Measurements from ENCODE around the gene SLC25A45.

The SLC25A45 gene

GRCh38 chr11:65401073-65401802 lies 18.8 kb upstream of the SLC25A45 start:
- H3K27ac Mint-ChIP-seq, result peak overlapping the region; percentile 49

DNA sequence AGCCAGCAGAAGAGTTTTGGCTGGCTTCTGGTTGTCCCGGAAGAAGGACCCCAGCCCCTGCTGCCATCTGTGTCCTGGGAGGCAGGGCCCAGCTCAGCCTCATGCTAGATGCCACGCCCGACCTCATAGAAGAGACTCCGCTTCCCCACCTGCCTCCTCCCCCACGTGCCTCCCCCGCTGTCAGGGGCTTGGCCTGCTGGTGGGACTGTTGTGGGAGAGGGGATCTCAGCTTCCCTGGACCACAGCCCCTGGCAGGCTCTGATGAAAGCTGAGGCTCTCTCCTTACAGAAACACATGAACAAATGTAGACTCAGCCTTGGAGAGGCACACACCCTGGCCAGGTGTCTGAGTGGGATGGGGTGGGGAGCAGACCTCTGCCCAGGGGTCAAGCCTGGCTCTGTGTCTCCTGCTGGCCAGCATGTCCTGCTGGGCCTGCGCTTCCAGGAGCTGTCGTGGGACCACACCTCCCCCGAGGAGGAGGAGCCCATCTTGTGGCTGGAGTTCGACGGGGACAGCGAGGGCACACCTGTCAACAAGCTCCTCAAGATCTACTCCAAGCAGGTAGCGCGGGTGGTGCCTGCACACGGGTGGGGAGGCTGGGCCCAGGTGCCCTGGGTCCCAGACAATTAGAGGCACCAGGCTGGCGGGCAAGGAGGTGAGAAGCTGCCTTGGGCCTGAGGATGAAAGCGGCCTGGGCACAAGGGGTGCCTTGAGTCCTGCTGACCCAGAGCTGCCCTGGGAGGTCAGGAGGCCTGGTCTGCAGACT lies 18.0 kb upstream of the SLC25A45 start:
- Mint-ChIP-seq H3K27me3 (no peaks in the 10 kb centered on the region), H3K9me3 (no peaks in the 10 kb centered on the region), H3K4me3 (no peak overlapping the region), H3K4me1 (peaks cover 34% of the 10 kb centered on the region), H3K27ac (peak overlapping the region; percentile 49), H3K36me3 (peaks cover 58% of the 10 kb centered on the region)
- ATAC-seq, result no peak

More at GRCh38 chr11:65401073-65401802, 18.8 kb upstream of the SLC25A45 start:
- no peak for ATAC-seq
- no peaks in the 10 kb centered on the region for H3K9me3 Mint-ChIP-seq
- no peak overlapping the region for H3K4me3 Mint-ChIP-seq
- peaks cover 34% of the 10 kb centered on the region for H3K4me1 Mint-ChIP-seq
- H3K36me3 Mint-ChIP-seq, result peaks cover 58% of the 10 kb centered on the region
- no peaks in the 10 kb centered on the region for H3K27me3 Mint-ChIP-seq

- H3K27me3 Mint-ChIP-seq, result no peaks in the 10 kb centered on the region
- H3K4me1 Mint-ChIP-seq, result peaks cover 29% of the 10 kb centered on the region
- no peak for ATAC-seq
- H3K36me3 Mint-ChIP-seq, result peaks cover 56% of the 10 kb centered on the region
- H3K9me3 Mint-ChIP-seq, result no peaks in the 10 kb centered on the region
- no peak overlapping the region for H3K4me3 Mint-ChIP-seq
- H3K27ac Mint-ChIP-seq, result peak overlapping the region; percentile 49
These were observed 17.4 kb upstream of the SLC25A45 start for GRCh38 chr11:65399845-65400244.

GRCh38 chr11:65399249-65399648 lies 16.8 kb upstream of the SLC25A45 start:
- H3K36me3 Mint-ChIP-seq, result peaks cover 50% of the 10 kb centered on the region
- ATAC-seq, result no peak
- H3K27me3 Mint-ChIP-seq, result no peaks in the 10 kb centered on the region
- peak overlapping the region; percentile 42 for H3K27ac Mint-ChIP-seq
- H3K4me1 Mint-ChIP-seq, result peaks cover 23% of the 10 kb centered on the region
- no peaks in the 10 kb centered on the region for H3K9me3 Mint-ChIP-seq
- H3K4me3 Mint-ChIP-seq, result no peak overlapping the region

DNA sequence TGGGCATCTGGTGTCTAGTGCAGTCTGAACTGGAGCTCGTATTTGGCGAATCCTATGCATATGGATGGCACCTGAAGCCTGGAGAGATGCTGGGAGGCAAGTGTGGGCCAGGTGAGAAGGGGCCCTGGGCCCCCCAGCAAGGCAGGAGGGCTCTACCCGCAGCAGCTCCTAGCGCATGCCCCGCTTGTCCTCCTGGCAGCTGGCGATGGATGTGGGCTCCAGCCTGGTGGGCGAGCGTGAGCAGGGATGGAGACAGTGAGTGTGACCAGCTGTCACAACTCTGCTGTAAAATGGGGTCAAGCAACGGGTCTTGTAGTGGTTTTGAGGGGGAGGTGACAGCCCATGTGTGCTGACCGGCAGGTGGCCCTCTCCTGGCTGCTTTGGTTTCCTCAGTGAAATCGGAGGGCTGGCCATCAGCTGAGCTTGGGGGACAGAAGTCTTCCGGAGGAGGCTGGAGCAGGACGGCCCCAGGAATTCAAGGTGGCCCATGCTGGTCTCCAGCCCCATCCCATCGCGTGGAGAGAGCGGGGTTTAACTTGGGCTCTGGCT lies 16.0 kb upstream of the SLC25A45 start:
- Mint-ChIP-seq H3K27me3 (no peaks in the 10 kb centered on the region), H3K4me1 (peaks cover 15% of the 10 kb centered on the region), H3K36me3 (peaks cover 50% of the 10 kb centered on the region), H3K4me3 (no peak overlapping the region), H3K9me3 (no peaks in the 10 kb centered on the region), H3K27ac (peak overlapping the region; percentile 51)
- ATAC-seq, result no peak

DNA sequence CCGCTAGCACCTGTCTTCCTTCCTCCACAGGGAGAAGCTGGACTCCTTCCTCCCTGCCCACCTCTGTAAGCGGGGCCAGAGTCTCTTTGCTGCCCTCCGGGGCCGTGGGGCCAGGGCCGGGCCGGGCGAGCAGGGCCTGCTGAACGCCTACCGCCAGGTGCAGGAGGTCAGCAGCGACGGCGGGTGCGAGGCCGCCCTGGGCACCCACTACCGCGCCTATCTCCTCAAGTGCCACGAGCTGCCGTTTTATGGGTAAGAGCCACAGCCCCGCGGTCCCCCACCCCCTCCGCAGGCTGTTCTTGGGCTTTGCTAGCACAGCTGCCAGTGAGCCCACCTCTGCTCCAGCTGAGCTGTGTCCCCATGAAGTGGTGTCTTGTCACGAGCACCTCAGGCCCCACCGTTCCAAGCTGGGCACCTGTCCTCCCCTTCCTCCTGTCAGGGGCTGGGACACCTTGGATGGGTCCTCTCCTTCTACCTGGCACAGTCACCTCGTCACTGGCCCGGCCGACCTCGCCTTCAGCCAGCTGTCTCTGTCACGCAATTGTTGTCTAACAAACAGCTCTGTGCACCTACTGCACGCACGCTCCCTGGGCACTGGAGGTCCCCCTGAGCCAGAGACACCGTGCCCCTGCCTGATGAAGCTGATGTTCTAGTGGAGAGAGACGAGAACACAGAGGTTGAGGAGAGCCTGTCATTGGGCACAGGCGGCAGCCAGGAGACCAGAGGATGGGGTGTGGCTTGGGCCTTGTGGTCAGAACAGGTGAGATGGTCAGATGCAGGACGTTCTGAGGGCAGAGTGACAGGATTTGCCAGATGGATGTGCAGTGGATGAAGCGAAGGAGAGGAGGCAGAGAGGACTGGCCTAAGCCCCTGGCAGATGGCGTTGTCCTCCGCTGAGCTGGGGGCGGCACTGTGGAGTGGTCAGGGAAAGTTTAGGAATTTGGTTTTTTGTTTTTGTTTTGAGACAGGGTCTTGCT lies 14.6 kb upstream of the SLC25A45 start:
- no peak for ATAC-seq
- Mint-ChIP-seq H3K4me3 (no peak overlapping the region), H3K27me3 (no peaks in the 10 kb centered on the region), H3K36me3 (peaks cover 54% of the 10 kb centered on the region), H3K9me3 (no peaks in the 10 kb centered on the region), H3K27ac (no peak overlapping the region), H3K4me1 (peaks cover 15% of the 10 kb centered on the region)

DNA sequence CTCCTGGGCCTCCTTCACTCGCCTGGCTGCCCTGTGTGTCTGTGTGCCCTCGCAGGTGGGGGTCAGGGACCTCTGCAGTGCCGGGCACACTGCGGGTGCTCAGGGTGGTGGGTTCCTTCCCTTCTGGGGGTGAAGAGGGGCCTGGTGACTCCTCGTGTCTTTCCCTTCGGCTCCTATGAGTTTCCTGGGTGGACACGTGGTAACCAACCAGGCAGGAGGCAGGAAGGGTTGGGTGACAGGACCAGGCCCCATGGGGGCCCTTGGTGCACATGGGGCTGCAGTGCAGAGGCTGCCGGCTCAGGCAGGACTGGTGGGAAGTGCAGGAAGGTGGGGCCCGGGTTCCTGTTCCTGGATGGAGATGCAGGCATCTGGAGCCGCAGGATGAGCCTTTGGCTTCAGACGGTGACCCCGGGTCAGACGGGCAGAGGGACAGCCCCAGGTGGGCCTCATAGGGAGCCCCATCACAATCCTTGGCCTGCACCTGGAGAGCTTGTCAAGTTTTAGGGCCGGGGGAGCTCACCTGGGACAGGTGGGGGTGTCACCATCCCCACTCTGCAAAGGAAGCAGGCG lies 13.6 kb upstream of the SLC25A45 start:
- H3K9me3 Mint-ChIP-seq, result no peaks in the 10 kb centered on the region
- ATAC-seq, result no peak
- H3K4me3 Mint-ChIP-seq, result no peak overlapping the region
- no peaks in the 10 kb centered on the region for H3K27me3 Mint-ChIP-seq
- H3K27ac Mint-ChIP-seq, result peak overlapping the region; percentile 62
- H3K36me3 Mint-ChIP-seq, result peaks cover 46% of the 10 kb centered on the region
- H3K4me1 Mint-ChIP-seq, result peaks cover 25% of the 10 kb centered on the region

DNA sequence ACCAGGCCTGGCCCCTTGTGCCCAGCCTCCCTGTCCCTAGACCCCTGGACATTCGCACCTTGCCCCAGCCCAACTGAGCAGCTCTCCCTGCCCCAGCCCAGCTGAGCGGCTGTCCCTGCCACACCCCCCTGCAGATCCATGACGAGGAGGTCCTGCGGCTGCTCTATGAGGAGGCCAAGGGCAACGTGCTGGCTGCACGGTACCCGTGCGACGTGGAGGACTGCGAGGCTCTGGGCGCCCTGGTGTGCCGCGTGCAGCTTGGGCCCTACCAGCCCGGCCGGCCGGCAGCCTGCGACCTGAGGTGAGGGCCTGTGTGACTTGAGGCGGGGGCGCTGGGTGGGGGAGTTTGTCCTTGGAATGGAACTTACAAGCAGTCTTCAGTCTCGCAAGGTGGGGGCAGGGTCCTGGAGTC lies 11.7 kb upstream of the SLC25A45 start:
- ATAC-seq, result no peak
- Mint-ChIP-seq H3K27me3 (no peaks in the 10 kb centered on the region), H3K9me3 (no peaks in the 10 kb centered on the region), H3K36me3 (peaks cover 35% of the 10 kb centered on the region), H3K27ac (no peak overlapping the region), H3K4me3 (no peak overlapping the region), H3K4me1 (peaks cover 44% of the 10 kb centered on the region)

DNA sequence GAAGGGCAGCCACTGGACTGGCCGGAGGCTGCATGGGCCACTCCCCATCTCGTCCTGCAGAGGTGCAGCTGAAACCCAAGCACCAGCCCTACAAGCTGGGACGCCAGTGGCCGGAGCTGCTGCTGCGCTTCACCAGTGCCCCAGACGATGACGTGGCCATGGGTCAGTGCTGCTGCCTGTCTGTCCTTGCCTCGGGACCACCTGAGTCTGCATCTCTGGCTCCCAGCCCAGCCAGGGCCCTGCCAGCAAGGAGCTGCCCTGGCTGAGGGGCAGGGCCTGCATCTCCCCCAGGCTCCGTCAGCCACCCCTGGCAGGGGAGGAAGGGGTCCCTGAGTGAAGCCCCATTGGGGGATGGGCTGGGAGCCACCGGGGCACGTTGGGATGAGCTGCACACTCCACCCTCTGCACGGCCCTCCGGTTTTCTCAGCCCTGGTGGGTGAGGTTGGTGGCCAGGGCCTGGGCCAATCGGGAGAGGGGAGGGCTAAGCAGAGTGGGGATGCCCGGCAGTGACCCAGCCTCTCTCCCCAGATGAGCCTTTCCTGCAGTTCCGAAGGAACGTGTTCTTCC lies 11.2 kb upstream of the SLC25A45 start:
- H3K4me3 Mint-ChIP-seq, result no peak overlapping the region
- peaks cover 37% of the 10 kb centered on the region for H3K36me3 Mint-ChIP-seq
- ATAC-seq, result no peak
- no peaks in the 10 kb centered on the region for H3K27me3 Mint-ChIP-seq
- H3K27ac Mint-ChIP-seq, result no peak overlapping the region
- H3K4me1 Mint-ChIP-seq, result peaks cover 50% of the 10 kb centered on the region
- no peaks in the 10 kb centered on the region for H3K9me3 Mint-ChIP-seq

GRCh38 chr11:65392899-65393298 lies 10.5 kb upstream of the SLC25A45 start:
- no peak for ATAC-seq
- H3K27me3 Mint-ChIP-seq, result no peaks in the 10 kb centered on the region
- no peak overlapping the region for H3K4me3 Mint-ChIP-seq
- H3K27ac Mint-ChIP-seq, result peak overlapping the region; percentile 42
- no peaks in the 10 kb centered on the region for H3K9me3 Mint-ChIP-seq
- peaks cover 34% of the 10 kb centered on the region for H3K36me3 Mint-ChIP-seq
- H3K4me1 Mint-ChIP-seq, result peaks cover 52% of the 10 kb centered on the region

DNA sequence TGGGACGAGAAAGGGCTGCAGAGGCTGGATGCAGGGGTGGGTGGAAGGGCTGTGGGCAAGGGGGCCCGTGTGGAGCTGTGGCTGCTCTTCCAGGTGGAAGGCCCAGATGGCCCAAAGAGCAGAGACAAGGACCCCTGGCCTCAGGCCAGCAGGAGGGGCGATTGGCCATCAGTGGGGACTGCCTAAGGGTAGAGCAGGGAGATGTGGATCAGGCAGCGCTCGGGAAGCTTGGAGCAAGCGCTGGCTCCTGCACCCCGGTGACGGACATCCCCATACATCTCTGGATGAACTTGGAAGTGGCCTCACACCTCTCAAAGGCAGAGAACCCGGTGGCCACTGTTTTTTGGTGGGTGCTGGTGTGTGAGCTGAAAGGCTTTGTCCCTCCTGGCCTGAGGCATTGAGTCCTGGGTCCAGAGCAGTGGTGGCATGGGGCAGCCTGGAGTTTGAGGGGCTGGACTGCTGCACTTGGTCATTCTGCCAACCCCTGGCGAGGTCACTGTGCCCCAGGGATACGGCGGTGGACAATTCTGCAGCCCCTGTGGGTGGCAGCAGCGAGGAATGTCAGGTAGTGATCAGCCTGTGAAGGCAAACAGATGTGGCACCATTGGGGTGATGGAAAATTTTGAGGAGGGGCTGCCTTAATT lies 9.9 kb upstream of the SLC25A45 start:
- H3K27ac Mint-ChIP-seq, result peak overlapping the region; percentile 42
- no peaks in the 10 kb centered on the region for H3K9me3 Mint-ChIP-seq
- peaks cover 30% of the 10 kb centered on the region for H3K36me3 Mint-ChIP-seq
- H3K27me3 Mint-ChIP-seq, result no peaks in the 10 kb centered on the region
- no peak overlapping the region for H3K4me3 Mint-ChIP-seq
- peaks cover 58% of the 10 kb centered on the region for H3K4me1 Mint-ChIP-seq
- ATAC-seq, result no peak

DNA sequence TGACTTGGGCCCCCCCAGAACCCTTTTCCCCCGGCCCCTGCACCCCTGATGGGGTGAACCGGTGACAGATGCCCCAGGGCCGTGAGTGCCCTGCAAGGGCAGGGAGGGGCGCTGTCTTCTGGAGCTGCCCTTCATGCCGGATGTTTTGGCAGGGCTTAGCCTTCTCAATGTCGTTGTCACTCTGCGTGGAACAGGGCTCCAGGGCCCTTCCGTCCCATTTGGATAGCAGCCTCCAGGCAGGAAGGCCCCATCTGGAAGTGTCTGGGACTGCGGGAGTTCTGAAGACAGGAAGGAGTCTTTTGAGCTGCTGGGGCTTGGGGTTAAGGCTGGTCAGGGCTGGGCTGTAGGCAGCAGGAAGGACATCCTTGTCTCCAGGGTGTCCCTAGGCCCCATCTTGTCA lies 8.6 kb upstream of the SLC25A45 start:
- Mint-ChIP-seq H3K9me3 (no peaks in the 10 kb centered on the region), H3K27ac (peak overlapping the region; percentile 42), H3K36me3 (peaks cover 25% of the 10 kb centered on the region), H3K27me3 (no peaks in the 10 kb centered on the region), H3K4me3 (peak overlapping the region; percentile 43), H3K4me1 (peaks cover 67% of the 10 kb centered on the region)
- no peak for ATAC-seq

- Mint-ChIP-seq H3K4me1 (peaks cover 72% of the 10 kb centered on the region), H3K27ac (peak overlapping the region; percentile 77), H3K9me3 (no peaks in the 10 kb centered on the region), H3K27me3 (no peaks in the 10 kb centered on the region), H3K36me3 (peaks cover 25% of the 10 kb centered on the region), H3K4me3 (peak overlapping the region; percentile 43)
- no peak for ATAC-seq
These were observed 7.9 kb upstream of the SLC25A45 start for GRCh38 chr11:65390099-65390941.
